SHP77 (cell line): ENCODE results near the gene NHLRC3.
"Not testable (repeated sequence)": the region's sequence is repeated elsewhere in the genome, so short reads cannot be mapped to it uniquely, and the experiment has no call there.

Experiments used
- DNase-seq, 2 experiments: peaks; one replicate each; lab custom pipeline; 2025; lab: John Stamatoyannopoulos, UW

NHLRC3 gene

DNA sequence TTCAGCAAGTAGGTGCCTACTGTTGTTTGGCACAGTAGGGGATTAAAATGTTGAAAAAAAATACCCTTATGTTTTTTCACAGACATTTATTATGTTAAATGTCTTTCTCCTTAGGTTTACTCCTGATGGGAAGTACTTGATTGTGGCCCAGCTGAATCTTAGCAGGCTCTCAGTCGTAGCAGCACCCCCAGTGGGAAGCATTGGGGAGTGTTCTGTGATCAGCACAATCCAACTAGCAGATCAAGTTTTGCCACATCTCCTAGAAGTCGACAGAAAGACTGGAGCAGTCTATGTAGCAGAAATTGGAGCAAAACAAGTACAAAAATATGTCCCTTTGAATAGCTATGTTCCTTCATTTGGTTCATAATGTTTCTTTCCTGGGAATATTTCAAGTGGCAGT is 9.3 kb downstream of the NHLRC3 start:
- DNase-seq: no peak

DNA sequence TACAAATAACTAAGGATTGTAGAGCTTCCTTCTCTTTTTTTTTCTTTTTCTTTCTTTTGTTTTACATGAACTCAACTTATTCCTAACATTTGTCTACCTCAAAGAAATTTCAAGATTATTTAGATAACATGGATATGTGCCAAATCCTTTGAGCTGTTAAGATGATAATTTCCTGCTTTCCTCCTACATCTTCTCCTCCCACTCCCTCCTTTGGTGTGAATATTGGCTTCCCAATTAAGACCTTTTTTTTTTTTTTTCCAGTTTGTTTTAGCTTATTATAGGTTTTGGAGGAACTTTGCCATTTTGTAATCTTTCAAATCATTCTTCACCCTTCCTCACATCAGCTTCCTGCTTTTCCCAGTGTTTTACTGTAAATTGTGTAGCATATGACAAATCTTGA is 10.6 kb downstream of the NHLRC3 start:
- no peak for DNase-seq

DNA sequence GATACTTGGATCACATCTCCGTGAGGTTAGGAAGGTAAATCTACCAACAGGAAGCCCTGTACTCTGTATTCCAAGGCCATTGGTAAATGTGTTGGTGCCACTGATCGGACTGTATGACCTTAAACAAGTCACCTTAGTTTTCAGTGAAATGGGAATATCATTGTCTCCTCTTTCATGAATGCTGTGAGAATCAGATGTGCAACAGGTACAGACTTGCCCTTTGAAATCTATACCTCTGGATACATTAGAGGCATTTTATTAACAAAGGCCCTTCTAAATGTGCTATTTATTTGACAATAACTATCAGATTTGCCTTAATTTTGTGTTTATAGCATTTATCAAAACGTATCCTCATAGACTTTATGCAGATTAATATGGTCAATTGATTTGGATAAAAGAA is 11.0 kb downstream of the NHLRC3 start:
- no peak for DNase-seq

DNA sequence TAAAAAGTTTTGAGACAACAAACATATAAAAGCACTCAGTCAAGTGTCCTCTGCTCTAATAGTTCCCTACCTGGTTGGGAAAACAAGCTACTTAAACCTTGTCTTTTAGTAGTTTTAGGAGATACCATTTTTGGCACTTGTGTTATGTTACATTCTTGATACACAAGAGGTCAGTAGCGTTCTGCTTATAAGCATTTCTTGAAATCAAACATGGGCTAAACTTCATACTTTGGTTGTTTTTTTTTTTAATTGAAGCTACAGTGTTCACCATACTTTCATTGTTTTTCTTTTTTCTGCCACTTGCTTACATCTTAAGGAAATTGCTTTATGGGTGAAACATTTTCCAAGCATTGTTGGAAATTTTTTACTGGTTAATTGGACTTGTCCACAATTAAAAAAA is 12.9 kb downstream of the NHLRC3 start:
- peak; percentile 9 to 30 for DNase-seq

DNA sequence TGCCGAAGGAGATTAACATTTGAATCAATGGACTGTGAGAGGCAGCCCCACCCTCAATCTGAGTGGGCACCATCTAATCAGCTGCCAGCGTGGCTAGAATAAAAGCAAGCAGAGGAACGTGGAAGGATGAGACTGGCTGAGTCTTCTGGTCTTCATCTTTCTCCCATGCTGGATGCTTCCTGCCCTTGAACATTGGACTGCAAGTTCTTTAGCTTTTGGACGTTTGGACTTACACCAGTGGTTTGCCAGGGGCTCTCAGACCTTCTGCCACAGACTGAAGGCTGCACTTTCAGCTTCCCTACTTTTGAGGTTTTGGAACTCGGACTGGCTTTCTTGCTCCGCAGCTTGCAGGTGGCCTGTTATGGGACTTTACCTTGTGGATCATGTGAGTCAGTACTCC is 14.7 kb downstream of the NHLRC3 start:
- DNase-seq: no peak

DNA sequence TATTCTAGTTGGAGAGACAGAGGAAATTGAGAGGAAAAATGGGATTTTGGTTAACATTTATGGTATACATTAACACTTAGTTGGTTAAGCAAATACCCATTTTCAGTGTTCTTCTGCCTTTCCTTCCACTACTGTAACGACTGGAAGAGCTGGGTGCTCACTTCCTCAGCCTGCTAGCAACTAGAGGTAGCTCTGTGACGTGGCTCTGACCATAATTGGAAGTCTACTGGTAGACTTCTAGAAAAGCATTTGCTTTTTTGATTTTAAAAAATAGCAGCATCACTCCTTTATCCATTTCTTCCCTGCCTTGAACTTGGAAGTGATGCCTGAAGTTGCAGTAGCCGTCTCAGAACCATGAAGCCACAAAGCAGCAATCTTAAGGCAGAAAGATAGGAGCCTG is 15.9 kb downstream of the NHLRC3 start:
- no peak for DNase-seq

DNA sequence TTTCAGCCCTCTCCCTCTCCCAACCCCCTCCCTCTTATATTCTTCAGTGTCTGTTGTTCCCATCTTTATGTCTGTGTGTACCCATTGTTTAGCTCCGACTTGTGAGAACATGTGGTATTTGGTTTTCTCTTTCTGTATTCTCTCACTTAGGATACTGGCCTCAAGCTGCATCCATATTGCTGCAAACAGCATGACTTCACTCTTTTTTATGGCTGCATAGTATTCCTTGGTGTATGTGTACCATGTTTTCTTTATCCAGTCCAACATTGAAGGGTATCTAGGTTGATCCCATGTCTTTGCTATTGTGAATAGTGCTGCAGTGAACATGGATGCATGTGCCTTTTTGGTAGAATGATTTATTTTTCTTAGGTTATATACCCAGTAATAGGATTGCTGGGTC is 17.8 kb downstream of the NHLRC3 start:
- DNase-seq: no peak

DNA sequence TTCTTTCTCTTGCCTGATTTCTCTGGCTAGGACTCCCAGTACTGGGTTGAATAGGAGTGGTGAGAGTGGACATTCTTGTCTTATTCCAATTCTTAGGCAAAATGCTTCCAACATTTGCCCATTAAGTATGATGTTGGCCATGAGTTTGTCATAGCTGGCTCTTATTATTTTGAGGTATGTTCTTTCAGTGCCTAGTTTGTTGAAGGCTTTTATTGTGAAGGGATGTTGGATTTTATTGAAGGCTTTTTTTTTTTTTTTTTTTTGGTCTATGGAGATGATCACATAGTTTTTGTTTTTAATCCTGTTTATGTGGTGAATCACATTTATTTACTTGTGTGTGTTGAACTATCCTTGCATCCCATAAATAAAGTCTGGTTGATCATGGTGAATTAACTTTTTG is 19.8 kb downstream of the NHLRC3 start:
- DNase-seq: no peak

DNA sequence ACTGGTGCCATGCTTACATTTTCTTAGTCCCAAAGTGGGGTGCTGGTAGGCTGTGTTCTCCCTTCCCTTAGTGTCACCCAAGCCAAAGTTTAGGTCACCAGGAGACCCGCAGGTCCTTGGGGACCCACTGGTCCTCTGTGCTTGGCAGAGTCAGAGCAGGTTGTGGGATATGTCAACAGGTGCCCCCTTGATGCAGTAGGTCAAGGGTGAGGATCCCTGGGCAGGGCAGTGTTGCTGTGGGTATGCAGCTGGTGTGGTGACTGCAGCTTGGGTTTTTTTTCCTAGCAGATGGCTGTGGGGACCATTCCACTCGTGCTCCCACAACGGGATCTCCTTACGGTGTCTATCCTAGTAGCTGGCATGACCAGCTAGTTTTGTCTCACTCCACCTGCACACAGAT is 23.7 kb downstream of the NHLRC3 start:
- DNase-seq: no peak

DNA sequence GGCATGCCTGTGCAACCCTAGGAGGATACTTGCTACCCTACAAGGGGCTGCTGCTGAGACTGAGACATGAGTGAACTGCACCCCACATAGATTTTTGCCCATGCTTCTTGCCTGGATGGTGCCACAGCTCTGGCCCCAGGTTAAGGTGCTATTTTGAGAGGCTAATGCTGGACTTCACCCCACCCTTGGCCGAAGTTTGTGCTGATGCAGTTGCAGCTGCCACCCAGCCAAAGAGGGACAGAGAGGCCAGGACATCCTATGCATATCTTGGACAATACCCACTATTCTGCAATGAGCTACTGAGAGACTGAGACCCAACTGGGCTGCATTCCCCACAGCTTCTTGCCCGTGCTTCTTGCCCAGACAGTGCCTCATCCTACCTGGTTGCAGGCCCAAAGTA is 34.6 kb downstream of the NHLRC3 start:
- no peak for DNase-seq

DNA sequence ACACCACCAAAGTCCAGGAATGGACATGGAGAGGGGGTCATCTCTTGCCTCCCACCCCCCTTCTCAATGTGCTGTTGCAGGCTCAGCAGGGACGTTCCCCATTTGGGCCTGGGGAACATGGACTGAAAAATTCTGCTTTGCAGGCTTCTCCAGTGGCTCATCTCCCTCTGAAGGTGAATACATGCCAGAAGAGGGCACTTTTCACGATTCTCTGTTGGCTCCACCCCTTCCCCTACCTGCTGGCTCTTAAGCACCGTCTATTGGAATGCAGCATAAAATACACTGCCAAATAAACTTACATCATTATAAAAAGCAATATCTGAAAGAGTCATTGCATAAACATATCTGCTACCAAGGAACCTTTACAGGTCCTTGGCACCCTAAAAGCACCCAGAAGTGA is 35.7 kb downstream of the NHLRC3 start:
- no peak for DNase-seq

DNA sequence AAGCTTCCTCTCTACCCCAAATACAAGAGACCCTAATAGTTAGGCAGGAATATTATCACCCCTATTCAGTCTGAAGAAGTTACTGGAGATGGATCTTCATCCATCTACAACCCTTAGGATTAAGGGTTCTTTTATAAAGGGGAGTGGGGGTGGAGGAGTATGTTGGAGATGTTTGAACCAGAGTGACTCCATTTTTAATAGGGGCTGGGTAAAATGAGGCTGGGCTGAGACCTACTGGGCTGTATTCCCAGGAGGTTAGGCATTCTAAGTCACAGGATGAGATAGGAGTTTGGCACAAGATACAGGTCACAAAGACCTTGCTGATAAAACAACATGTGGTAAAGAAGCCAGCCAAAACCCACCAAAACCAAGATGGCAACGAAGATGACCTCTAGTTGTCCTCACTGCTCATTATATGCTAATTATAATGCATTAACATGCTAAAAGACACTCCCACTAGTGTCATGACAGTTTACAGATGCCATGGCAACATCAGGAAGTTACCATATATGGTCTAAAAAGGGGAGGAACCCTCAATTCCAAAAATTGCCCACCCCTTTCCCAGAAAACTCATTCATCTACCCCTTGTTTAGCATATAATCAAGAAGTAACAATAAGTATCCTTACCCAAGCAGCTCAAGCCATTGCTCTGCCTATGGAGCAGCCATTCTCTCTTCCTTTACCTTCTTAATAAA is 48.1 kb downstream of the NHLRC3 start:
- not testable (repeated sequence) for DNase-seq

DNA sequence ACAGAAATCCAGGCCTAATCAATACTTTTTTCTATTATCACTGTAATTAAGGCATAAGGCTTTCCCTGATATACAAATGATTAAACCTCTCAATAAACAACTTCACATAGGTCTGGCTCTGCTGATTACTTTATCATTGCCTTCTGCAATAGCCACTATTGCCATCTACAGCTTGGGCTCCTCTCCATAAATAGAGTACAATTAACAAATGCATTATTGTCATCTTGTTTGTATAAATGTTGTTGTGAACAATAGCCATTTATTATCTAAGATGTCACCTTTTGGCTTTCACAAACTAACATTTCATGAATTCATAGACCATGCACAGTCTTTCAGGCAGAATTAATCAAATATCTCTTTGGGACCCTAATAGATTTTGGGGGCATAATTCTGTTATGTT is 53.3 kb downstream of the NHLRC3 start:
- no peak for DNase-seq

DNA sequence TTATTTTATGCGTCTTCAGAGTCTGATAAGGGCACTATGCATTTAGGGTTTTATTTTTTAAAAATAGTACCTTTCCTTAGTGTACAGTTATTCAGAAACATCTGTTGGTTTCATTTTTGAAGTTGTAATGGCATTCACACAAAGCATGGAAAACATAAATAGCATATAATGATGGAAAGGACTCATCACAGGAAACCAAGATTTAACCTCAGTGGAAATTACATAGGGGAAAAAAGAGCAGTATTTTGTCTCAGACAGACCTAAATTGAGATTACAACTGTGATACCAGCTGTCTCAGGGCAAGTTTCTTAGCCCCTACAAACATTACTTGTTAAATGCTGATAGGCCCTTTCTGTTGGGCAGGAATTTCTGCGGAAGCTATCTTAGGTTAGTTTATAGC is 57.2 kb downstream of the NHLRC3 start:
- DNase-seq: no peak

DNA sequence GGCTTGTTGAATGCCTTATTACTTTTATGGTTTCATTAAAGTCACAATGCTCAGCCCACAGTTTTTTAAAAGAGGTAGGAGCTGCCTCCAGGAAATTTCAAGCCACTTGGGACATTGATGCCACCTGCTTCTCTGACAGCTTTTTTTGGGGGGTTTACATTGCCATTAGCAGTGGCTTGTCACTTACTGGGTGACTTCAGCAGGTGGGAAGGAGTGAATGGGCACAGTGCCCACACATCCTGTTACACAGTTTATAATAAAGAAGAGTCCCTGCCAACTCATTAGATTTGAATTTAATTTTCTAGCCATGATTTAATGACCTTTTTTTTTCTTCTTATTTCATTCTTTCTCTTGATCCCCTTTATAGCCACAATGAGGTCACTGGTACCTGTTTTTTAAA is 61.0 kb downstream of the NHLRC3 start:
- peak in 1 of 2 experiments; percentile 10 for DNase-seq
